GM19035 (cell line): ENCODE measurements around the gene EPC2.
A peak's percentile ranks its signal among the peaks of the same experiment; 100 is the strongest.
"Not testable (repeated sequence)": the region's sequence is repeated elsewhere in the genome, so short reads cannot be mapped to it uniquely, and the experiment has no call there.

Experiments used
- ATAC-seq: cut with Tn5 transposase; IDR thresholded peaks from one replicate; pipeline ENCODE4 v1.9.1; 2021; ENCODE audit not compliant: unreplicated experiment

The EPC2 gene

GRCh38 chr2:148721520-148721931 lies 77.0 kb downstream of the EPC2 start:
- ATAC-seq, result no peak

- no peak for ATAC-seq
Observed at GRCh38 chr2:148721991-148722777, 77.6 kb downstream of the EPC2 start.

GRCh38 chr2:148725564-148725963 lies 81.0 kb downstream of the EPC2 start:
- ATAC-seq, result no peak

GRCh38 chr2:148726228-148726627 lies 81.7 kb downstream of the EPC2 start:
- peak; percentile 49 for ATAC-seq

GRCh38 chr2:148730085-148730484 lies 85.5 kb downstream of the EPC2 start:
- no peak for ATAC-seq

GRCh38 chr2:148737742-148738141 lies 93.2 kb downstream of the EPC2 start:
- no peak for ATAC-seq

GRCh38 chr2:148739454-148740105 lies 95.0 kb downstream of the EPC2 start:
- no peak for ATAC-seq

- no peak for ATAC-seq
Observed at GRCh38 chr2:148742373-148742772, 97.8 kb downstream of the EPC2 start.

GRCh38 chr2:148745151-148745851 lies 100.8 kb downstream of the EPC2 start:
- ATAC-seq, result no peak

- no peak for ATAC-seq
Observed at GRCh38 chr2:148746973-148747372, 102.4 kb downstream of the EPC2 start.

- no peak for ATAC-seq
Observed at GRCh38 chr2:148751907-148752306, 107.4 kb downstream of the EPC2 start.

GRCh38 chr2:148752977-148753376 lies 108.4 kb downstream of the EPC2 start:
- no peak for ATAC-seq

GRCh38 chr2:148754864-148755263 lies 110.3 kb downstream of the EPC2 start:
- ATAC-seq, result no peak

GRCh38 chr2:148756292-148756975 lies 111.9 kb downstream of the EPC2 start:
- ATAC-seq, result no peak

- no peak for ATAC-seq
Observed at GRCh38 chr2:148764815-148765214, 120.3 kb downstream of the EPC2 start.

GRCh38 chr2:148770047-148770446 lies 125.5 kb downstream of the EPC2 start:
- no peak for ATAC-seq

GRCh38 chr2:148781544-148781943 lies 137.0 kb downstream of the EPC2 start:
- no peak for ATAC-seq

- no peak for ATAC-seq
Observed at GRCh38 chr2:148789059-148789458, 144.5 kb downstream of the EPC2 start.

GRCh38 chr2:148790172-148790571 lies 145.6 kb downstream of the EPC2 start:
- not testable (repeated sequence) for ATAC-seq

- ATAC-seq, result no peak
Observed at GRCh38 chr2:148794558-148794957, 150.0 kb downstream of the EPC2 start.
